GM12801 (cell line): ENCODE data around the gene P3H2.

Experiments used
- TF ChIP-seq, protein P1 (sequence below): IDR thresholded peaks from one replicate; pipeline ENCODE4 v1.5.1; 2011; ENCODE audit warnings: control low read depth; ENCODE audit not compliant: insufficient read length; ENCODE audit errors: extremely low read depth

The P3H2 gene

DNA sequence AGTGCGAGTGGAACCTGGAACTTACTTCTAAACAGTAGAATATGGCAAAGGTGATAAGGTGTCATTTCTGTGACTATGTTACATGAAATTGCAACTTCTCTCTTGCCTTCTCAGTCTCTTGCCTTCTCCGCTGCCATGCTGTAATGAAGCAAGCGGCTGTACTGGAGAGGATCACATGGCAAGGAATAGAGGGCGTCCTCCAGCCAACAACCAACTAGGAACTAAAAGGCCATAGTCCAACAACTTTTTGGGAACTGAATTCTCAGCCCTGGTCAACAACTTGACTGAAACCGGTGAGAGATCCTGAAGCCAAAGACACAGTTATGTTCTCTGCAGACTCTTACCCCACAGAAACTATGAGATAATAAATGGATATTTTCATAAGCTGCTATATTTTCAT, 143.5 kb downstream of the P3H2 start:
- TF ChIP-seq, protein P1, sequence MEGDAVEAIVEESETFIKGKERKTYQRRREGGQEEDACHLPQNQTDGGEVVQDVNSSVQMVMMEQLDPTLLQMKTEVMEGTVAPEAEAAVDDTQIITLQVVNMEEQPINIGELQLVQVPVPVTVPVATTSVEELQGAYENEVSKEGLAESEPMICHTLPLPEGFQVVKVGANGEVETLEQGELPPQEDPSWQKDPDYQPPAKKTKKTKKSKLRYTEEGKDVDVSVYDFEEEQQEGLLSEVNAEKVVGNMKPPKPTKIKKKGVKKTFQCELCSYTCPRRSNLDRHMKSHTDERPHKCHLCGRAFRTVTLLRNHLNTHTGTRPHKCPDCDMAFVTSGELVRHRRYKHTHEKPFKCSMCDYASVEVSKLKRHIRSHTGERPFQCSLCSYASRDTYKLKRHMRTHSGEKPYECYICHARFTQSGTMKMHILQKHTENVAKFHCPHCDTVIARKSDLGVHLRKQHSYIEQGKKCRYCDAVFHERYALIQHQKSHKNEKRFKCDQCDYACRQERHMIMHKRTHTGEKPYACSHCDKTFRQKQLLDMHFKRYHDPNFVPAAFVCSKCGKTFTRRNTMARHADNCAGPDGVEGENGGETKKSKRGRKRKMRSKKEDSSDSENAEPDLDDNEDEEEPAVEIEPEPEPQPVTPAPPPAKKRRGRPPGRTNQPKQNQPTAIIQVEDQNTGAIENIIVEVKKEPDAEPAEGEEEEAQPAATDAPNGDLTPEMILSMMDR = no peak

DNA sequence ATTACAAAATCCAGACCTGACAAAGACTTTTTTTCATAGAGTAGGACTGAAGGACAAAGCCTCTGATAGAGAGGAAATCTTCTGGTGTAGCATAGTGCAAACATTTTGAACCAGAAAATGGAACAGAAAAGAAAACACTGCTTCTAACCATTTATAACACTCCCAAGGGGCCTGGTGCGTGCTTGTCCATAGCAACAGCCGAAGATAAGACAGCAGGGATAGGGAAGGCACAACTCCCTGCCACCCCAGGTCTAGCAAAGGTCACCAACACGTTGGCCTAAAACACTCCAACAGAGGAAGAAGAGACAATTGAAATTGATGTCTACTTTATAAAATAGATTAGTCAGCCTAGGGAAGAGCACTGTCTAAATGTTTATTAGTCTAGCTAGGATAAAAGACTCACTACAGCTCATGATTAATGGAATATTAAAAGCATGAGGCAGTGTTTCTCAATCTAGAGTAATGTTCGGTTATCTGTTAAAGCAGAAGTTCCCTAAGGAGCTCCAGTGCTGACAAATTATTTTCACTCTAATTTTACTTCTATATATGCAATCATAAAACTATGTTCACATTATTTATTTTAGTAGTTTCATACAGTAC, 145.2 kb downstream of the P3H2 start:
- TF ChIP-seq, protein P1 = no peak

DNA sequence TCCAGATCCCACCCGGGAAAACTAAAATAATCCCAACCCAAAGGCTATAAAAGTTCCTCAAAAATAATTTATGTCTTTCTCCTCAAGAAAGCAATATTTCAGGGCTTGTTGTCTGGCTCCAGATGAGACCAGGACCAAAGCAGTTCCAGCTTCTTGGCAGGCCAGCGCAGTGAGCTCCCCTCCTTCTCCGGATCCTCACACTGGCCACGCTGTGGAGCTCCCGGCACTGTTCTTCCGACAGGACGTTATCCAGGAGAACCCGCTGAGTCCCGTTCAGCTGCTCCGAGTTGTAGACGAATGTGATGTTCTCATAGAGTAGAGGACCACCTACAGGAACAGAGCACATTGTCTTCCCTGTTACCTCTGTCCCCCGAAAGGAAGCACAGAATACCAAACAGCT, 146.3 kb downstream of the P3H2 start:
- TF ChIP-seq, protein P1 = no peak

DNA sequence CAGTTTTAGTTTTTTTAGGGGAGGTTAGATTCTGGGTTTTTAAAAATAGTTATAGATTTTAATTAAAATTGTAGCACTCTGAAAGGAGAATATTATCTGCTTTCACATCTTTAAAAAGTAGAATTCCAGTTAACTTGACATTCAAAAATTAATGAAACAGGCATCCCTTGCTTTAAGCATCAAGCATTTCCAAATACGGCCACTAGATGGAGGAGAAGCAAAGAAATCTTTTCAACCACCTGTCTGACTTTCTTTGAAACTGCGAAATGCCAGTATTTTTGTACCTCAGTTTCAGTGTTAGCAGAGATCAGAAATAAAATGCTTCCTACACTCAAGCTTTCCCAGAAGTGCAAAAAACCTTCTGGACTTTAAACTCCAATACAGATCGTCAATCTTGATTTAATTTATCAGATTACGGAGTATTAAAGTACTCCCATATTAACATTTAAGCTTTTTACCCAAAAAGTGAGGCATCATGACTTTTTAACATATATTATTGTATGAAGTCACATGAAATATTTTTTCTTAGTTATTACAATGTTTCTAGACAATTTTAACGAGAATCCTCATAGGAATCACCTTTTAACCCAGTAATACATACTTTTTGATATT, 153.3 kb downstream of the P3H2 start:
- TF ChIP-seq, protein P1 = no peak

DNA sequence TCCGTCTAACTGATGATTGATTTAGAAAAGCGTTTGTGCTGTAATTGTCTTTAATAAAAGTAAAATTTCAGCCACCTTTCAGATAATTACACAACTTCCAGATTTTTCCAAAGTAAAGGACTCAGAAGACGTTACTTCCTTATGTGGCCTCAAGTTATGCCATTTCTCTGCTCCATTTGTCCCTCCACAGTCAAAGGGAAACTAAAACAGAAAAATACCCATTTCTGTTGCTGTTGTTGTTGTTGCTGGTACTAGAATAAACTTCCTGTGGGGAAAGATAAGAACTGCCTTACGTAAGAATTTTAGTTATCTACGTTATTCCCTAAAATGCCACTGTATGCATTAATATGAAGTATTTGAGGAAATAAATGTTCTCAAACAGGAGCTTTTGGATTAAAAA, 153.9 kb downstream of the P3H2 start:
- TF ChIP-seq, protein P1 = no peak

DNA sequence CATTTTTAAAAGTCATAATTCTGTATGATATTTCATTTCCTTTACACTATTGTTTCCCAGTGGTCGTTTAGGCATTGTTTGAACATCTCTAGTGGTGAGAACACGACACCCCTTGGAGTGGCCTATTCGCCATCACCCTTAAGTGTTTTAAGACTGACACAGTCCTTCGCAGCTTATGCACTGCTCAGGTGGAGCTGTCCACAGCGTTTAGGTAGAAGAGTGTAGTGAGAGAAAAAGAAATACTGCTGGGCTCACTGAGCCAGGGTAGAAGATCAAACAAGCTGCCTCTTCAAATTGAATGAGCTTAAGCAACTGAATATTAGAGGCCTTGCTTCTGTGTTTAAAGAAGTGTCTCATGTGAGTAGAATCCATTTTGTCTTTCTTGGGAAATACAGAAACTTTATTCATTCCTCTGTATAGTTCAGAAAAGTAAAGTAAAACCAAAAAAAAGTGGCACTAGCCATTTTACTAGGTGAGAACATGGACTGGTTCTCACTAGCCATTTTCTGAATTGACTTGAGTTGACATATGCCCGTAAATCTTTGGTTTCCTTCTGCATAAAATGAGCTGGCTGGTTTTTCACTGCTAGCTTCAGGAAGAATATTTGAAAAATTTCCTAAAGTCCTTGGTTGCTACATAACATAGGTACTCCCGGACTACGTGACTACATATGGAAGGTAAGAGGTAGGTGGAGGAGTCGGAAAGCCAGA, 155.9 kb downstream of the P3H2 start:
- TF ChIP-seq, protein P1 = no peak

DNA sequence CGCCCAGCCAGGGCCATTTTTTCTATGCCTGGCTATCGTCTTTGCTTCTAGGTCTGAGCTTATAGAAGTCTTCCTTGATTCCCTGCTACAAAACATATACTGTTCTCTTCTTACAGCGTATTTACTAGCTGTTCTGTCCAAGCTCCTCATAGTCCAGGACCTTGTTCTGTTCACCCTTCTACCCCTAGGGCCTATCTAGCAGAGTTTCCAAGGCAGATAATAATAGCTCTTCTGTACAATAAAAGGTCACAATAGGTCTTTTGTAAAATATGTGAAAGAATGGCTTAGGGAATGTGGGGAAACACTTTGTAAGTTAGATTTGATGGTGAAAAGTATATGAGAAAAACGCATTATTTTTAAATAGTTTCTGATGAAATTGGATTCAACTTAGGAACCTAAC, 158.2 kb downstream of the P3H2 start:
- TF ChIP-seq, protein P1 = no peak
